Omental fat pad (tissue), 4 donors: ENCODE measurements around the gene SERPINB12. TPM values are rescaled to one million over a fixed set of nuclear protein-coding genes. Genes with fewer than 3 reads are reported as not detected.

Experiments
- ATAC-seq: fragments of 150-250 bp; one replicate; pipeline ENCODE4 v1.9.1; 2016; ENCODE audit warnings: mild to moderate bottlenecking, moderate library complexity; ENCODE audit not compliant: low FRiP score
- DNase-seq: peaks from one replicate; pipeline ENCODE4 v3.0.0-alpha.2; 2019; ENCODE audit warnings: low spot score
- total RNA-seq, 4 donors: library from RNA; depleted of rRNA; stranded (reverse); fragments of >200 nt; gene quantifications; one replicate each; pipeline ENCODE4 v1.1.0, GENCODE V29; 2016
- TF ChIP-seq, protein P1 (sequence below), 3 donors: fragments of 450-650 bp; IDR thresholded peaks; one replicate each; pipeline ENCODE4 v1.5.1; 2016 to 2017; ENCODE audit warnings: antibody characterized with exemption in 3 of 3, mild to moderate bottlenecking in 3 of 3, moderate library complexity in 2 of 3

Gene SERPINB12, protein sequence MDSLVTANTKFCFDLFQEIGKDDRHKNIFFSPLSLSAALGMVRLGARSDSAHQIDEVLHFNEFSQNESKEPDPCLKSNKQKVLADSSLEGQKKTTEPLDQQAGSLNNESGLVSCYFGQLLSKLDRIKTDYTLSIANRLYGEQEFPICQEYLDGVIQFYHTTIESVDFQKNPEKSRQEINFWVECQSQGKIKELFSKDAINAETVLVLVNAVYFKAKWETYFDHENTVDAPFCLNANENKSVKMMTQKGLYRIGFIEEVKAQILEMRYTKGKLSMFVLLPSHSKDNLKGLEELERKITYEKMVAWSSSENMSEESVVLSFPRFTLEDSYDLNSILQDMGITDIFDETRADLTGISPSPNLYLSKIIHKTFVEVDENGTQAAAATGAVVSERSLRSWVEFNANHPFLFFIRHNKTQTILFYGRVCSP
- total RNA-seq: not detected

DNA sequence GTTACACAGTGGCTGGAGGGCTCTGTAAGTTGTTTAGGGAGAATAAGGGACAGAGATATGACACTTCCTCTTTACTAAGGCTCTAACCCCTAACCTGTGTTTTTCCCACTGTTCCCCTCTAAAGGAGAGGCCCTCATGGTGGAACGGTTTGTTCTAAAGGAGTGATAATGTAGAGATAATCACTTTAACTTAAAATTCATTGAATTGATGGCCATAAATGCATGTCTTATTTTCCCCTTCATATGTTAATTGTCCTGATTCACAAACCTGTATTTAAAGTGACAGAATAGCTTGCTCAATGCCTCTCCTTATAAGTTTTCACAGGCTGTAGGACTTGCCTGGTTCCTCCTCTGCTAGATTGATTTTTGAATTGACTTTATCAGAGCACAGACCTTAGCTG is at the start of gene SERPINB12:
TSS of gene SERPINB12 (plus strand) at position 301 of the 400 bp plus-strand sequence. CDS start 13,791 bp downstream, outside the sequence.
- ATAC-seq (no peak), DNase-seq (no peak)
- TF ChIP-seq, protein P1, sequence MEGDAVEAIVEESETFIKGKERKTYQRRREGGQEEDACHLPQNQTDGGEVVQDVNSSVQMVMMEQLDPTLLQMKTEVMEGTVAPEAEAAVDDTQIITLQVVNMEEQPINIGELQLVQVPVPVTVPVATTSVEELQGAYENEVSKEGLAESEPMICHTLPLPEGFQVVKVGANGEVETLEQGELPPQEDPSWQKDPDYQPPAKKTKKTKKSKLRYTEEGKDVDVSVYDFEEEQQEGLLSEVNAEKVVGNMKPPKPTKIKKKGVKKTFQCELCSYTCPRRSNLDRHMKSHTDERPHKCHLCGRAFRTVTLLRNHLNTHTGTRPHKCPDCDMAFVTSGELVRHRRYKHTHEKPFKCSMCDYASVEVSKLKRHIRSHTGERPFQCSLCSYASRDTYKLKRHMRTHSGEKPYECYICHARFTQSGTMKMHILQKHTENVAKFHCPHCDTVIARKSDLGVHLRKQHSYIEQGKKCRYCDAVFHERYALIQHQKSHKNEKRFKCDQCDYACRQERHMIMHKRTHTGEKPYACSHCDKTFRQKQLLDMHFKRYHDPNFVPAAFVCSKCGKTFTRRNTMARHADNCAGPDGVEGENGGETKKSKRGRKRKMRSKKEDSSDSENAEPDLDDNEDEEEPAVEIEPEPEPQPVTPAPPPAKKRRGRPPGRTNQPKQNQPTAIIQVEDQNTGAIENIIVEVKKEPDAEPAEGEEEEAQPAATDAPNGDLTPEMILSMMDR (IDR thresholded peaks at IDR 0.05): no peak

- ATAC-seq (no peak), DNase-seq (no peak)
- TF ChIP-seq, protein P1 (IDR thresholded peaks at IDR 0.05): no peak
Measured at GRCh38 chr18:63492851-63493250, 49.3 kb upstream of the SERPINB12 start.

DNA sequence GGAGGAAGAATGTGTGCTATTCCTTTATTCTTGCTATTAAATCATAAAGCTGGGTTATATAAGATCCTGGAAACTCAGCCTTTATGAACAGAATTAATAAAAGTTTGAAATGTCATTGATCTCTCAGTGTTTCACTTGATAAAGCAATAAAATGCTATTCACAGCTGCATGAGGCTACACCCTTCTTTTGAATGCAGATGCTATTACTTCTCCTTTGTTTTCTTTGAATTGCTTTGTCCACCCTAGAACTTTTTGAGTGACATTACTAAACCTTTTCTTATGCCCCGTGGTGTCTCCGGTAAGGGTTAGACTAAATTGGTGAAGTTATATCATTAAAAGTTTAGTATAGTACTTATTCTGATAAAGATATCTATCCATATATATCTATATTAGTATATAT is 46.5 kb upstream of the SERPINB12 start:
- no peak for ATAC-seq
- DNase-seq: no peak

GRCh38 chr18:63505566-63506335 is 36.4 kb upstream of the SERPINB12 start:
- DNase-seq: no peak

More for the DNA sequence above, 46.5 kb upstream of the SERPINB12 start:
- TF ChIP-seq, protein P1 (IDR thresholded peaks at IDR 0.05): no peak

DNA sequence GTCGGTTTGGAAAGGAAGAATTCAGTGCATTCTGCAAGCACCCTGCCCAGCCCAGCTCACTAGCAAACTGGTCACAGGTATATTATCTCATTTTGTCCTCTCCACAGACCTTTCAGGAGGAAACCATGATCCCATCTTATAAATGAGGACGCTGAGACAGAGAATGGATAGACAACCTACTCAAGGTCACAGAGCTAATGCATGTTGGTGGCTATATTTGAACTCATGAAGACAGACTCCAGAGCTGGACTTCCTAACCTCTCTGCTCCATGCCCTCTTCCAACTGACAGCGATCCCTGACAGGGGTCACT is 35.9 kb upstream of the SERPINB12 start:
- TF ChIP-seq, protein P1 (IDR thresholded peaks at IDR 0.05): no peak
- no peak for ATAC-seq
- DNase-seq: no peak

More at GRCh38 chr18:63505566-63506335, 36.4 kb upstream of the SERPINB12 start:
- TF ChIP-seq, protein P1 (IDR thresholded peaks at IDR 0.05): no peak
- ATAC-seq: no peak

DNA sequence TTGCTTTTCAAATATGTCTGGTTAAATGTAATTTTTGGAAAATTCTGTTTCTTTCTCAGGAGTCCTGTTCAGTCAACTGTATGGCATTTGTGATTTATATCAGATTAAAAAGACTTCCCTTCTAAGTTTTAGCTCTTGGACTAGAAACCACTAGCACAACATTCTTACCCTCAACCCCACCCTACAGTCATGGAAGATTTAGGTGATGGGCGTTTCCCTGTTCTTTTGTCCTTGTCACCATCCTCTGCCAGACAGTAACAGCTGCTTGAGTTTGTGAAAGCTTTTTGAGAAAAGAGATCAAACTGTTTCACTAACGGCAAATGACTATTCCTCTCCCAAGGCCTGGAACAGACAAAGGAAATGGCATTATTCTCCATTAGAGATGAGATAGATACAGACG is 33.6 kb upstream of the SERPINB12 start:
- DNase-seq (no peak), ATAC-seq (no peak)
- TF ChIP-seq, protein P1 (IDR thresholded peaks at IDR 0.05): no peak
